ENCODE data around the gene CD3G.
"Not testable (repeated sequence)": the region's sequence is repeated elsewhere in the genome, so short reads cannot be mapped to it uniquely, and the experiment has no call there.

The CD3G gene

DNA sequence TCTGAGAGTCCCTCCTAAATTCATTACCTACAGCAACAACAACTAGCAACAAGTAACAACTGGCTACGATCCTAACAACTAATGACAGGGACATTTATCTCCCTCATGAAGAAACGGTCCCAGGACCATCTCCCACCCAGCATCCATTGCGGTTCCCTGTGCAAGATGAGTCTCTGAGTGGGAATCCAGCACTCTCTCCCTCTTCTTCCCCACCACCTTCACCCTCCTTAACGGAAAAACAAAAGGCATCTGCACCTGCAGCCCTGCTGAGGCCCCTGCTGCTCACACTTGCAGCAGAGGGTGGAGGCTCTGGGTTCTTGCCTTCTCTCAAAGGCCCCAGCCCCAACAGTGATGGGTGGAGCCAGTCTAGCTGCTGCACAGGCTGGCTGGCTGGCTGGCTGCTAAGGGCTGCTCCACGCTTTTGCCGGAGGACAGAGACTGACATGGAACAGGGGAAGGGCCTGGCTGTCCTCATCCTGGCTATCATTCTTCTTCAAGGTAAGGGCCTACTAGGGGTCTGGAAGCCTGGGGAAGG, at the start of gene CD3G:
Gene CD3G (plus strand): TSS at position 364 of the 535 bp plus-strand sequence. CDS start 80 bp downstream, at position 444.
- DNase-seq: no peak

GRCh38 chr11:118295199-118295598, 48.9 kb upstream of the CD3G start:
- no peak for DNase-seq

GRCh38 chr11:118295815-118296454, 48.2 kb upstream of the CD3G start:
- DNase-seq: no peak

GRCh38 chr11:118301600-118302195, 42.4 kb upstream of the CD3G start:
- DNase-seq: no peak

- DNase-seq: no peak
Measured at GRCh38 chr11:118304227-118304567, 39.9 kb upstream of the CD3G start.

DNA sequence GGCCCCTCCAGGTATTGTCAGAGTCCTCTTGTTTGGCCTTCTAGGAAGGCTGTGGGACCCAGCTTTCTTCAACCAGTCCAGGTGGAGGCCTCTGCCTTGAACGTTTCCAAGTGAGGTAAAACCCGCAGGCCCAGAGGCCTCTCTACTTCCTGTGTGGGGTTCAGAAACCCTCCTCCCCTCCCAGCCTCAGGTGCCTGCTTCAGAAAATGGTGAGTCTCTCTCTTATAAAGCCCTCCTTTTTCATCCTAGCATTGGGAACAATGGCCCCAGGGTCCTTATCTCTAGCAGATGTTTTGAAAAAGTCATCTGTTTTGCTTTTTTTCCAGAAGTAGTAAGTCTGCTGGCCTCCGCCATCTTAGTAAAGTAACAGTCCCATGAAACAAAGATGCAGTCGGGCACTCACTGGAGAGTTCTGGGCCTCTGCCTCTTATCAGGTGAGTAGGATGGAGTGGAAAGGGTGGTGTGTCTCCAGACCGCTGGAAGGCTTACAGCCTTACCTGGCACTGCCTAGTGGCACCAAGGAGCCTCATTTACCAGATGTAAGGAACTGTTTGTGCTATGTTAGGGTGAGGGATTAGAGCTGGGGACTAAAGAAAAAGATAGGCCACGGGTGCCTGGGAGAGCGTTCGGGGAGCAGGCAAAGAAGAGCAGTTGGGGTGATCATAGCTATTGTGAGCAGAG, 39.4 kb upstream of the CD3G start, which contains the start of gene CD3E:
Gene CD3E (plus strand): TSS at position 163 of the 681 bp plus-strand sequence. CDS start 223 bp downstream, at position 386.
- no peak for DNase-seq

DNA sequence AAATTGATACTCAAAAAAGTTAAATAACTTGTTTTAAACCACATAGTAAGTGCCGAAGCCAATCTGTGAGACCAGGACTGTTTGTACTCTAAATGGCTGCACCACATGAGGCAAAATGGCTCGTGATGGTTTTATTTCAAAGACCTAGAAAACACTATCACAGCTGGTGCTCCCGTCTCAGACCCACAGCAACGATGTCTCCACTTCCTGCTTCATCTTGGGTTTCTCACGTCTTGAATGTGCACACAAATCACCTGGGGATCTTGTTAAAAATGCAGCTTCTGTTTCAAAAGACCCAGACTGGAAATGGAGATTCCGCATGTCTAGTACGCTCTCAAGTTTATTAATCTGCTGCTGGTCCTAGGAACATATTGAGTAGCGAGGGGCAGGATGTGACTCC, 38.4 kb upstream of the CD3G start:
- no peak for DNase-seq

GRCh38 chr11:118306556-118306955, 37.6 kb upstream of the CD3G start:
- no peak for DNase-seq

DNA sequence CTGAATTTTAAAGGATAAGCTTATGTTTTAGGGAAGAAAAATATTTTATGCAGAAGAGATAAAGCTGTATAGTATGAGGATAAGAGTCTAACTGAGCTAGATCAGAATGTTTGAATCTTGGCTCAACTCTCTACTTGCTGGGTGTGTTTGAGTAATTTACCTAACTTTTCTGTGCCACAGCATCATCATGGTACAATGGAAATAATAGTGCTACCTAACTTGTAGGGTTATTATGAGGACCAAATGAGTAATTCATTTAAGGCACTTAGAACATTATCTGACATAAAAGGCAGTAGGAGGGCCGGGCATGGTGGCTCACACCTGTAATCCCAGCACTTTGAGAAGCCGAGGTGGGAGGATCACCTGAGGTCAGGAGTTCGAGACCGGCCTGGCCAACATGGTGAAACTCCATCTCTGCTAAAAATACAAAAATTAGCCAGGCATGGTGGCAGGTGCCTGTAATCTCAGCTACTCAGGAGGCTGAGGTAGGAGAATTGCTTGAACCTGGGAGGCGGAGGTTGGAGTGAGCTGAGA, 35.1 kb upstream of the CD3G start:
- not testable (repeated sequence) for DNase-seq

- no peak for DNase-seq
Measured at GRCh38 chr11:118310271-118310670, 33.9 kb upstream of the CD3G start.

GRCh38 chr11:118310781-118311485, 33.2 kb upstream of the CD3G start:
- no peak for DNase-seq

DNA sequence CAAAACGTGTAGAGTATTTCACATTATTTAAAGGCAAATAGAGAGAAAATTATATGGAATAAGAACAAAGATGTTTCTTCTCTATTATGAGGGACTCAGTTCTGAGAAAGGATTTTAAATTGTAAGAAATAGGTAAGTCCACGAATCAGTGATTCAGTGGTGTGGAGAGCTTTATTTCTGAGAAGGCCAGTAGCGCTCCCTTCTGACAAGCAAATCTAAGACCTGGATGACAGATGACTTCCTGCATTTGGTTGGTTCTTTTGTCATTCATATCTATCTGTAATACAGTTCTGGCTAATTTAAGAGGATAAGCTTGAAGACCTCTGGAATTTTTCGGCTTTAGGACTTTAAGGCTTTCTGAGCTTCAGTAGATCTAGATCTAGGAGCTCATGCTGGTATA, 32.6 kb upstream of the CD3G start:
- no peak for DNase-seq

DNA sequence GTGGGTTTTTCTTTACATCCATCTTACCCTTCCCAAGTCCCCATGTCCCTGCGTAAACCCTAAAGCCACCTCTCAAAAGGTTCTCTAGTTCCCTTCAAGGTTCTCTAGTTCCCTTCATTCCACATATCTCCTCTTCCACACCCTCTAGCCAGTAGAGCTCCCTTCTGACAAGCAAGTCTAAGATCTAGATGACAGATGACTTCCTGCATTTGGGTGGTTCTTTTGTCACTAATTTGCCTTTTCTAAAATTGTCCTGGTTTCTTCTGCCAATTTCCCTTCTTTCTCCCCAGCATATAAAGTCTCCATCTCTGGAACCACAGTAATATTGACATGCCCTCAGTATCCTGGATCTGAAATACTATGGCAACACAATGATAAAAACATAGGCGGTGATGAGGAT, 31.8 kb upstream of the CD3G start:
- no peak for DNase-seq

DNA sequence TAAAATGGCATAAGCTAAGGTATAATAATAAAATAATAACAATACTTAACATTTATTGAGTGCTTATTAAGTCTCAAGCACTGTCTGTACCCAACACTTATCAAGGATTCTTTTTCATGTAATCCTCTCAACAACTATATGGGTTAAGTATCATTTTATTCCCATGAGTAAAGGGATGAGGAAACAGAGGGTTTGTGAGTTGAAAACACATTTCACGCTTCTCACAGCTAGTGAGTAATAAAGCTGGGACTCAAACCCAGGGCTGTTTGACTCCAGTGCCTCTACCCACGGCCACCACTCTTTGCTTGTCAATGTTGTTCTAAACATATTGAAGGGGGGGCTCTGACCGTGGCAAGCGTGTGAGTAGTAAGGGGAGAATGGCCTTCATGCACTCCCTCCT, 30.9 kb upstream of the CD3G start:
- DNase-seq: no peak

- DNase-seq: no peak
Measured at GRCh38 chr11:118314988-118315411, 29.1 kb upstream of the CD3G start.

- DNase-seq: no peak
Measured at GRCh38 chr11:118318124-118318523, 26.0 kb upstream of the CD3G start.

DNA sequence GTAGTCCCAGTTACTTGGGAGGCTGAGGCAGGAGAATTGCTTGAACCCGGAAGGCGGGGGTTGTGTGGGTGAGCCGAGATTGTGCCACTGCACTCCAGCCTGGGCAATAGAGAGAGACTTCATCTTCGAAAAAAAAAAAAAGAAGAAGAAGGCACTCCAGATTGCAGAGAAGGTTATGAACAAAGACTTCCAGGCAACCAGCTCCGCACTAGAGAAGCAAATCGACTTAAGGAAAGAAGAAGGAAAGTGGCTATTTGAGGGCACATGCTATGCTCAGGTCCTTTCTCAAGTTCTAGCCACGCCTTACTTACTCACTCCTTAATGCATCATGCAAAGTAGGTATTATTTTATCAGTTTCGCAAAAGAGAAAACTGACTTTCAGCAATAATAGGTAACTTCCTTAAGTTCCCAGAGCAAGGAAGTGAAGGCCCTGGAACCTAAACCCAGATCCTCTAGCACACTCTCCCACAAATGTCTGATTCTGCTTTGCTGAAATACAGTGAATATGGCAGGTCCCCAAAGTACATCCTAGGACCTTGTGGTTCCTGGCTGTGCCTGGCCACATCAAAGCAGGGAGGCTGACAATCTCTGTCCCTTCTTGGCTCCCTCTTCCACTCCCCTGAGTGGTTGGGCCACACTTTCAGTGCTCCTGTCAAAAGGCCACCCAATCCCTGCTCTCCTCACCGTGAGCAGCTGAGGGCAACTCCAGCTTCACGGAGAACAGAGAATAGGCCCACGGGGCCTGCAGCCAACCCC, 25.4 kb upstream of the CD3G start:
- DNase-seq: no peak

- no peak for DNase-seq
Measured at GRCh38 chr11:118319337-118319707, 24.8 kb upstream of the CD3G start.

DNA sequence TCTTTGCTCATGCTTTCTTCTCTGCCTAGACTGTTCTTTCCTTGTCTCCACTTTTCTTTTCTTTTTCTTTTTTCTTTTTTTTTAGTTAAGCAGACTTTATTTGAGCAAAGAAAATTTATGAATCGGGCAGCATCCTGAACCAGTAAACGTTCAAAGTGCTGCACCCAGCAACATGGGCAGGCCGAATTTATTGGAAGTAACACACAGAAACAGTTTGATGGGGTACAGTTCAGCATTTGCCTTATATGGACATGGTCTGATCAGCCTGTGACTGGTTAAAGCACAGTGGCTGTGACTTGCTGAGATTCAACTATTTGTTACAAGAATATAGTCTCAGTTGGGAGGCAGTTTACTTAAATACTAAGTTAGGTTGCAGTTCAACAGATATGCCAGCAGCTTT, 23.6 kb upstream of the CD3G start:
- DNase-seq: no peak

GRCh38 chr11:118321386-118322082, 22.6 kb upstream of the CD3G start:
- no peak for DNase-seq

- DNase-seq: no peak
Measured at GRCh38 chr11:118322721-118323120, 21.4 kb upstream of the CD3G start.

DNA sequence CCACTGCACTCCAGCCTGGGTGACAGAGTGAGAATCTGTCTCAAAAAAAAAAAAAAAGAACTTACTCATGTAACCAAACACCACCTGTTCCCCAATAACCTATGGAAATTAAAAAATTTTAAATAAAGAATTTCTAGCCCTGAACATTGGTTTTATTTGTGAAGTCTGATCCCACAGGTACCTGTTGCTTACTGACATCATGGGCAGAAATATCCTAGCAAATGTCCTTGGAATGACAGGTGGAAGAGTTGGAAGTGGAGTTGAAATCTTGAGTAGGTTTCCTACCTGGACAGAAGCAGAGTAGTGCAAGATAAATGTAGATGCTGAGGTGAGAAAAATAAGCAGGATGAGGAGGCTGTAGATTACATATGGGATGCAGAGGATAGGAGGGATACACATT, 18.9 kb upstream of the CD3G start:
- DNase-seq: no peak
